ENCODE measurements around the gene GAS5. TPM values are rescaled to one million over a fixed set of nuclear protein-coding genes. Genes with fewer than 3 reads are reported as not detected.
"Not testable (repeated sequence)": the region's sequence is repeated elsewhere in the genome, so short reads cannot be mapped to it uniquely, and the experiment has no call there.

The GAS5 gene
- total RNA-seq, 1 donor from 2014 or later = 473 TPM

- Mint-ChIP-seq H3K36me3 (ENCODE audit: low read depth, unreplicated experiment) (peaks cover 42% of the 10 kb centered on the region), H3K4me1 (ENCODE audit: low read depth, unreplicated experiment) (peaks cover 22% of the 10 kb centered on the region), H3K4me3 (ENCODE audit: unreplicated experiment) (peak overlapping the region; percentile 99), H3K9me3 (ENCODE audit: unreplicated experiment) (no peaks in the 10 kb centered on the region), H3K27me3 (ENCODE audit: low read depth, unreplicated experiment) (no peaks in the 10 kb centered on the region), H3K27ac (ENCODE audit: unreplicated experiment) (peak overlapping the region; percentile 12)
- Histone ChIP-seq H3K27me3 (ENCODE audit: insufficient read depth, low read length) (no peaks in the 10 kb centered on the region), H3K9ac (ENCODE audit: low read length) (peak overlapping the region; percentile 4), H4K20me1 (ENCODE audit: insufficient read depth, low read length) (peaks cover 63% of the 10 kb centered on the region), H3K79me2 (ENCODE audit: insufficient read depth, low read length) (peaks cover 43% of the 10 kb centered on the region), H2AFZ (ENCODE audit: low read depth, low read length) (no peak overlapping the region), H3K9me3 (ENCODE audit: insufficient read depth, low read depth, low read length) (no peaks in the 10 kb centered on the region), H3K4me2 (ENCODE audit: low read length) (peak overlapping the region; percentile 87), H3K4me3 (ENCODE audit: insufficient read depth, low read depth, low read length) (no peak overlapping the region), H3K27ac (ENCODE audit: low read depth, low read length) (no peak overlapping the region), H3K4me1 (ENCODE audit: insufficient read depth, low read length) (peaks cover 6% of the 10 kb centered on the region), H3K36me3 (ENCODE audit: insufficient read depth, low read length) (peaks cover 45% of the 10 kb centered on the region)
- no peak for DNase-seq (ENCODE audit: low read depth)
- TF ChIP-seq EZH2 (IDR thresholded peaks at IDR 0.05; ENCODE audit: insufficient read depth, low read length) = no peak
- TF ChIP-seq, protein P1, sequence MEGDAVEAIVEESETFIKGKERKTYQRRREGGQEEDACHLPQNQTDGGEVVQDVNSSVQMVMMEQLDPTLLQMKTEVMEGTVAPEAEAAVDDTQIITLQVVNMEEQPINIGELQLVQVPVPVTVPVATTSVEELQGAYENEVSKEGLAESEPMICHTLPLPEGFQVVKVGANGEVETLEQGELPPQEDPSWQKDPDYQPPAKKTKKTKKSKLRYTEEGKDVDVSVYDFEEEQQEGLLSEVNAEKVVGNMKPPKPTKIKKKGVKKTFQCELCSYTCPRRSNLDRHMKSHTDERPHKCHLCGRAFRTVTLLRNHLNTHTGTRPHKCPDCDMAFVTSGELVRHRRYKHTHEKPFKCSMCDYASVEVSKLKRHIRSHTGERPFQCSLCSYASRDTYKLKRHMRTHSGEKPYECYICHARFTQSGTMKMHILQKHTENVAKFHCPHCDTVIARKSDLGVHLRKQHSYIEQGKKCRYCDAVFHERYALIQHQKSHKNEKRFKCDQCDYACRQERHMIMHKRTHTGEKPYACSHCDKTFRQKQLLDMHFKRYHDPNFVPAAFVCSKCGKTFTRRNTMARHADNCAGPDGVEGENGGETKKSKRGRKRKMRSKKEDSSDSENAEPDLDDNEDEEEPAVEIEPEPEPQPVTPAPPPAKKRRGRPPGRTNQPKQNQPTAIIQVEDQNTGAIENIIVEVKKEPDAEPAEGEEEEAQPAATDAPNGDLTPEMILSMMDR (IDR thresholded peaks at IDR 0.05; ENCODE audit: insufficient read depth, low read depth, low read length) = no peak
- no peak for FAIRE-seq
These were observed 5.0 kb downstream of the GAS5 start for GRCh38 chr1:173862769-173863223.

- not testable (repeated sequence) for H3K4me2 ChIP-seq (ENCODE audit: low read length); DNase-seq (ENCODE audit: low read depth); H3K9ac ChIP-seq (ENCODE audit: low read length); H3K4me1 ChIP-seq (ENCODE audit: insufficient read depth, low read length); FAIRE-seq; H3K9me3 Mint-ChIP-seq (ENCODE audit: unreplicated experiment); H3K27ac ChIP-seq (ENCODE audit: low read depth, low read length); H2AFZ ChIP-seq (ENCODE audit: low read depth, low read length); H3K27me3 ChIP-seq (ENCODE audit: insufficient read depth, low read length); H3K9me3 ChIP-seq (ENCODE audit: insufficient read depth, low read depth, low read length); H3K4me3 ChIP-seq (ENCODE audit: insufficient read depth, low read depth, low read length); H3K27me3 Mint-ChIP-seq (ENCODE audit: low read depth, unreplicated experiment)
- peaks cover 24% of the 10 kb centered on the region for H3K4me1 Mint-ChIP-seq (ENCODE audit: low read depth, unreplicated experiment)
- Histone ChIP-seq H3K36me3 (ENCODE audit: insufficient read depth, low read length) (peaks cover 45% of the 10 kb centered on the region), H3K79me2 (ENCODE audit: insufficient read depth, low read length) (peaks cover 38% of the 10 kb centered on the region), H4K20me1 (ENCODE audit: insufficient read depth, low read length) (peaks cover 58% of the 10 kb centered on the region)
- peaks cover 37% of the 10 kb centered on the region for H3K36me3 Mint-ChIP-seq (ENCODE audit: low read depth, unreplicated experiment)
- peak overlapping the region; percentile 74 for H3K4me3 Mint-ChIP-seq (ENCODE audit: unreplicated experiment)
- H3K27ac Mint-ChIP-seq (ENCODE audit: unreplicated experiment) = peak overlapping the region; percentile 75
These were observed 5.5 kb downstream of the GAS5 start for GRCh38 chr1:173862146-173862768.

- H3K9me3 Mint-ChIP-seq (ENCODE audit: unreplicated experiment) = no peaks in the 10 kb centered on the region
- Histone ChIP-seq H2AFZ (ENCODE audit: low read depth, low read length) (no peak overlapping the region), H3K9ac (ENCODE audit: low read length) (no peak overlapping the region), H3K27ac (ENCODE audit: low read depth, low read length) (no peak overlapping the region), H3K4me3 (ENCODE audit: insufficient read depth, low read depth, low read length) (no peak overlapping the region), H3K4me2 (ENCODE audit: low read length) (no peak overlapping the region), H3K4me1 (ENCODE audit: insufficient read depth, low read length) (peaks cover 6% of the 10 kb centered on the region), H3K27me3 (ENCODE audit: insufficient read depth, low read length) (no peaks in the 10 kb centered on the region), H3K79me2 (ENCODE audit: insufficient read depth, low read length) (peaks cover 32% of the 10 kb centered on the region), H3K36me3 (ENCODE audit: insufficient read depth, low read length) (peaks cover 47% of the 10 kb centered on the region), H4K20me1 (ENCODE audit: insufficient read depth, low read length) (peaks cover 56% of the 10 kb centered on the region), H3K9me3 (ENCODE audit: insufficient read depth, low read depth, low read length) (no peaks in the 10 kb centered on the region)
- peak overlapping the region; percentile 75 for H3K27ac Mint-ChIP-seq (ENCODE audit: unreplicated experiment)
- no peak for DNase-seq (ENCODE audit: low read depth)
- H3K36me3 Mint-ChIP-seq (ENCODE audit: low read depth, unreplicated experiment) = peaks cover 33% of the 10 kb centered on the region
- TF ChIP-seq EZH2 (IDR thresholded peaks at IDR 0.05; ENCODE audit: insufficient read depth, low read length) = no peak
- TF ChIP-seq, protein P1 (IDR thresholded peaks at IDR 0.05; ENCODE audit: insufficient read depth, low read depth, low read length) = no peak
- H3K4me3 Mint-ChIP-seq (ENCODE audit: unreplicated experiment) = peak overlapping the region; percentile 74
- peaks cover 24% of the 10 kb centered on the region for H3K4me1 Mint-ChIP-seq (ENCODE audit: low read depth, unreplicated experiment)
- no peak for FAIRE-seq
- H3K27me3 Mint-ChIP-seq (ENCODE audit: low read depth, unreplicated experiment) = no peaks in the 10 kb centered on the region
These were observed 6.1 kb downstream of the GAS5 start for GRCh38 chr1:173861731-173862145.

Data from astrocyte (in vitro differentiated cells and primary cell).